HG03442 (cell line): ENCODE results near the gene VPS36.
"Not testable (repeated sequence)": the region's sequence is repeated elsewhere in the genome, so short reads cannot be mapped to it uniquely, and the experiment has no call there.

Experiments
- ATAC-seq: cut with Tn5 transposase; IDR thresholded peaks from one replicate; pipeline ENCODE4 v1.9.1; 2021; ENCODE audit warnings: mild to moderate bottlenecking, moderate library complexity; ENCODE audit not compliant: unreplicated experiment

VPS36 gene

GRCh38 chr13:52447354-52447753 is 3.1 kb downstream of the VPS36 start:
- no peak for ATAC-seq

- ATAC-seq: no peak
These were observed 4.2 kb downstream of the VPS36 start for GRCh38 chr13:52446265-52446664.

- ATAC-seq: no peak
These were observed 18.0 kb downstream of the VPS36 start for GRCh38 chr13:52432456-52432855.

- no peak for ATAC-seq
These were observed 22.1 kb downstream of the VPS36 start for GRCh38 chr13:52428295-52428694.

- ATAC-seq: no peak
These were observed 29.2 kb downstream of the VPS36 start for GRCh38 chr13:52421216-52421615.

GRCh38 chr13:52419080-52419479 is 31.4 kb downstream of the VPS36 start:
- no peak for ATAC-seq

- ATAC-seq: no peak
These were observed 35.5 kb downstream of the VPS36 start for GRCh38 chr13:52414963-52415362.

GRCh38 chr13:52414051-52414450 is 36.4 kb downstream of the VPS36 start:
- ATAC-seq: no peak

GRCh38 chr13:52412128-52412527 is 38.3 kb downstream of the VPS36 start:
- no peak for ATAC-seq

- ATAC-seq: peak; percentile 90
These were observed 38.8 kb downstream of the VPS36 start for GRCh38 chr13:52411629-52412028.

GRCh38 chr13:52408071-52408658 is 42.3 kb downstream of the VPS36 start:
- ATAC-seq: not testable (repeated sequence)

- not testable (repeated sequence) for ATAC-seq
These were observed 43.0 kb downstream of the VPS36 start for GRCh38 chr13:52407436-52407835.

- no peak for ATAC-seq
These were observed 43.8 kb downstream of the VPS36 start for GRCh38 chr13:52406629-52407028.

- no peak for ATAC-seq
These were observed 44.5 kb downstream of the VPS36 start, which contains the start of gene THSD1 for GRCh38 chr13:52405767-52406494. Gene THSD1, minus strand, starts transcription at chr13:52406172. Its CDS starts 3,572 bp downstream, at chr13:52402600.

GRCh38 chr13:52405369-52405766 is 45.1 kb downstream of the VPS36 start:
- ATAC-seq: no peak

GRCh38 chr13:52399708-52400107 is 50.7 kb downstream of the VPS36 start:
- no peak for ATAC-seq

GRCh38 chr13:52399046-52399445 is 51.4 kb downstream of the VPS36 start:
- no peak for ATAC-seq

- no peak for ATAC-seq
These were observed 54.7 kb downstream of the VPS36 start for GRCh38 chr13:52395704-52396103.

- ATAC-seq: no peak
These were observed 55.8 kb downstream of the VPS36 start for GRCh38 chr13:52394586-52394985.

- ATAC-seq: no peak
These were observed 56.7 kb downstream of the VPS36 start for GRCh38 chr13:52393572-52394357.

GRCh38 chr13:52387721-52388120 is 62.7 kb downstream of the VPS36 start:
- no peak for ATAC-seq

GRCh38 chr13:52385870-52386269 is 64.6 kb downstream of the VPS36 start:
- no peak for ATAC-seq
